ENCODE results near the gene PIK3R3.

DNA sequence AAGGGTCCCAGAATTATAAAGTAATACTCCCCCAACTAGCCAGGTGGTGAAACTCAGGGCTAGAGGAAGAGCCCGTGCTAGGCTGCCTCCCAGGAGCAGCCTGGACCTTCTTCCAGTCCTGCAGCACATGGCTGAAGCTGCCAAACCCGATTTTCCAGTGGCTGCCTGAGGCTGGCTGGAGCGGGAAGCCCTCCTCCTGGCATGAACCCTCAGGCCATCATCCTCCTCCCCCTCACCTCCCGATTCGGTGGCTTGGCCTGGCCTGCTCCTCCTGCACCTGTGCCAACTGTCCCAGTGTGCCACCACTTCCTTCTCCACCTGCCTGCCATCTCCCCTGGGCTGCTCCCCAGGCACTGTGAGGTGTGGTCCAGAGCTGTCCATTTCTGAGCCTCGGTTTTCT is 39.4 kb upstream of the PIK3R3 start:
- TF ChIP-seq POLR2A (IDR thresholded peaks at IDR 0.05) = no peak
- TF ChIP-seq, protein P1, sequence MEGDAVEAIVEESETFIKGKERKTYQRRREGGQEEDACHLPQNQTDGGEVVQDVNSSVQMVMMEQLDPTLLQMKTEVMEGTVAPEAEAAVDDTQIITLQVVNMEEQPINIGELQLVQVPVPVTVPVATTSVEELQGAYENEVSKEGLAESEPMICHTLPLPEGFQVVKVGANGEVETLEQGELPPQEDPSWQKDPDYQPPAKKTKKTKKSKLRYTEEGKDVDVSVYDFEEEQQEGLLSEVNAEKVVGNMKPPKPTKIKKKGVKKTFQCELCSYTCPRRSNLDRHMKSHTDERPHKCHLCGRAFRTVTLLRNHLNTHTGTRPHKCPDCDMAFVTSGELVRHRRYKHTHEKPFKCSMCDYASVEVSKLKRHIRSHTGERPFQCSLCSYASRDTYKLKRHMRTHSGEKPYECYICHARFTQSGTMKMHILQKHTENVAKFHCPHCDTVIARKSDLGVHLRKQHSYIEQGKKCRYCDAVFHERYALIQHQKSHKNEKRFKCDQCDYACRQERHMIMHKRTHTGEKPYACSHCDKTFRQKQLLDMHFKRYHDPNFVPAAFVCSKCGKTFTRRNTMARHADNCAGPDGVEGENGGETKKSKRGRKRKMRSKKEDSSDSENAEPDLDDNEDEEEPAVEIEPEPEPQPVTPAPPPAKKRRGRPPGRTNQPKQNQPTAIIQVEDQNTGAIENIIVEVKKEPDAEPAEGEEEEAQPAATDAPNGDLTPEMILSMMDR (IDR thresholded peaks at IDR 0.05) = no peak
